IgD-negative memory B cell (primary cell): ENCODE measurements around the gene CLDN5. TPM values are rescaled to one million over a fixed set of nuclear protein-coding genes. Genes with fewer than 3 reads are reported as not detected.
"Not testable (repeated sequence)": the region's sequence is repeated elsewhere in the genome, so short reads cannot be mapped to it uniquely, and the experiment has no call there.

ENCODE experiments used
- H3K27ac Mint-ChIP-seq, 3 donors: one replicate each; pipeline ENCODE4 v1.8.0; 2020 to 2022; ENCODE audit warnings: mild to moderate bottlenecking in 3 of 3, mixed read lengths in 3 of 3, moderate library complexity in 1 of 3
- H3K27me3 Mint-ChIP-seq: one replicate; pipeline ENCODE4 v1.8.0; 2021; ENCODE audit warnings: mixed read lengths
- H3K36me3 Mint-ChIP-seq: one replicate; pipeline ENCODE4 v1.8.0; 2020; ENCODE audit warnings: mild to moderate bottlenecking, mixed read lengths
- H3K4me1 Mint-ChIP-seq, 3 donors: one replicate each; pipeline ENCODE4 v1.8.0; 2020 to 2022; ENCODE audit warnings: mixed read lengths in 3 of 3, mild to moderate bottlenecking in 1 of 3
- H3K4me3 Mint-ChIP-seq, 4 donors: one replicate each; pipeline ENCODE4 v1.8.0; 2020 to 2022; ENCODE audit warnings: mild to moderate bottlenecking in 4 of 4, mixed read lengths in 4 of 4, moderate library complexity in 3 of 4
- H3K9me3 Mint-ChIP-seq, 3 donors: one replicate each; pipeline ENCODE4 v1.8.0; 2020 to 2021; ENCODE audit warnings: mixed read lengths in 3 of 3, mild to moderate bottlenecking in 1 of 3
- polyA plus RNA-seq: library from polyadenylated mRNA; unstranded; fragments of 300-500 nt; fragmentation: Illumina TruSeq; gene quantifications from one replicate; pipeline ENCODE4 v1.2.3, GENCODE V29; 2021

Gene CLDN5
- polyA plus RNA-seq, 1 donor from 2014 or later, result 0.79 TPM

DNA sequence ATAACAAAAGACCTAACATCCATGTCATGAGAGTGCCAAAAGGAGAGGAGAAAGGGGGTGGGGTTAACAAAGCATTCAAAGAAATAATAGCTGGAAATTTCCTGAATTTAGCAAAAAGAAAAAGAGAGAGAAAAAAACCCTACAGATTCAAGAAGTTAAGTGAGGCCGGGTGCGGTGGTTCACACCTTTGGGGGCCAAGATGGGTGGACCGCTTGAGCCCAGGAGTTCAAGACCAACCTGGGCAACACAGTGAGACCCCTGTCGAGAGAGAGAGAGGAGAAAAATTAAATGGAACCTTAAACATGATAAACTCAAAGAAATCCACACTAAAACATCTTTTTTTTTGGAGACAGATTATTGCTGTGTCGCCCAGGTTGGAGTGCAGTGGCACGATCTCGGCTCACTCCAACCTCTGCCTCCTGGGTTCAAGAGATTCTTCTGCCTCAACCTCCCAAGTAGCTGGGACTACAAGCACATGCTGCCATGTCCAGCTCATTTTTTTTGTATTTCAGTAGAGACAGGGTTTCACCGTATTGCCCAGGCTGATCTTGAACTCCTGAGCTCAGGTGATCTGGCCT lies 8.9 kb upstream of the CLDN5 start:
- Mint-ChIP-seq H3K27me3 (peaks cover 6% of the 10 kb centered on the region), H3K4me1 (peaks cover 0 to 2% (median 0%) of the 10 kb centered on the region in 3 donors), H3K9me3 (no peaks in the 10 kb centered on the region), H3K27ac (no peak overlapping the region), H3K4me3 (no peak overlapping the region), H3K36me3 (peaks cover 1% of the 10 kb centered on the region)

GRCh38 chr22:19531327-19531726 lies 7.1 kb upstream of the CLDN5 start:
- H3K4me3 Mint-ChIP-seq, H3K4me1 Mint-ChIP-seq, H3K36me3 Mint-ChIP-seq, H3K27ac Mint-ChIP-seq, H3K9me3 Mint-ChIP-seq: not testable (repeated sequence)
- peaks cover 12% of the 10 kb centered on the region for H3K27me3 Mint-ChIP-seq

DNA sequence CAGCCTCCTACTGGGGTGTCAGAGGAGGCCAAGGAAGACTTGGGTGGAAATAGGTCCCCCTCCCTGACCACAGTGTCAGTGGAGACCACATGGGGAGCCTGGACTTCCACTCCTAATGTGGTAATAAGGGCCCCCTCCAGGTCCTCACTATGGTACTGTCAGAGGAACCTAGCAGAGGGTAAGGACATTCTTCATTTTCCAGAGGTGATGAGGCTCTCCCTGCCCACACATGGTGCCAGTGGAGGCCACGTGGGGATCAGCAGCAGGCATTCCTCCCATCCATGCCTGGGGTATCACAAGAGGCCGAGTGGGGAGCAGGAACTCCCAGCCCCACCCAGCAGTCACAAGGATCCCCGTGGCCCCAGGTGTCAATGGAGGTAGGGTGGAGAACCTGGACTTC lies 6.5 kb upstream of the CLDN5 start:
- no peak overlapping the region for H3K4me3 Mint-ChIP-seq
- H3K36me3 Mint-ChIP-seq, result peaks cover 1% of the 10 kb centered on the region
- H3K27me3 Mint-ChIP-seq, result peaks cover 16% of the 10 kb centered on the region
- H3K9me3 Mint-ChIP-seq, result no peaks in the 10 kb centered on the region
- H3K27ac Mint-ChIP-seq, result peak overlapping the region in 1 of 3 donors; percentile 61
- peaks cover 0 to 2% (median 0%) of the 10 kb centered on the region in 3 donors for H3K4me1 Mint-ChIP-seq

- H3K27me3 Mint-ChIP-seq, result peaks cover 18% of the 10 kb centered on the region
- no peak overlapping the region for H3K27ac Mint-ChIP-seq
- H3K36me3 Mint-ChIP-seq, result peaks cover 1% of the 10 kb centered on the region
- H3K4me1 Mint-ChIP-seq, result peaks cover 0 to 3% (median 0%) of the 10 kb centered on the region in 3 donors
- H3K4me3 Mint-ChIP-seq, result no peak overlapping the region
- no peaks in the 10 kb centered on the region for H3K9me3 Mint-ChIP-seq
These were observed 5.6 kb upstream of the CLDN5 start for GRCh38 chr22:19529811-19530210.

DNA sequence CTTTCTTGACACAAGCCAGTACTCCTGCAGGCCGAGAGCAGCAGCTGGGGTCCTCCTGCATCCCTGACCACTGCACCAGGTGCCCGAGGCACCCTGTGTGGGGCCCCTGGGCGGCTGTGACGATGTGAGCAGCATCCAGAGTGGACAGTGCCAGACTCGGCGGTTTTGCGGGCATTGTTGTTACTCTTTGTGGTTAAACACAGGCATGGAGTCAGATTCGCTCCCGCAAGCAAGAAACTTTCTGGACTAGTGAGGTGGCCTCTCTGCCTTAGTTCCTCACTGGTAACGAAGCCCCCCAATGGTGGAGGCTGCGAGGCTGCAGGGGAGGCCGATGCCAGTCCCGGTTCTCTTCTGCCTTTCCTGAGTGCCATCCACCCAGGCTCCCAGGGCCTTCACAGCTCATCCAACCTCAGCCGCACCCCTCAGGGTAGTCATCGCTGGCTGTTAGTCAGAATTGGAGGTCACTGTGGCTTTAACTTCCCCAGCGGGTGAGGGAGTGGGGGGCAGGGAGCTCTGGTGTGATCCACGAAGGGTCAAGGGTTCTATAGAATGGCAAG lies 3.7 kb upstream of the CLDN5 start:
- Mint-ChIP-seq H3K4me3 (no peak overlapping the region), H3K36me3 (peaks cover 1% of the 10 kb centered on the region), H3K9me3 (no peaks in the 10 kb centered on the region), H3K27me3 (peaks cover 30% of the 10 kb centered on the region), H3K27ac (no peak overlapping the region), H3K4me1 (peaks cover 0 to 4% (median 0%) of the 10 kb centered on the region in 3 donors)

DNA sequence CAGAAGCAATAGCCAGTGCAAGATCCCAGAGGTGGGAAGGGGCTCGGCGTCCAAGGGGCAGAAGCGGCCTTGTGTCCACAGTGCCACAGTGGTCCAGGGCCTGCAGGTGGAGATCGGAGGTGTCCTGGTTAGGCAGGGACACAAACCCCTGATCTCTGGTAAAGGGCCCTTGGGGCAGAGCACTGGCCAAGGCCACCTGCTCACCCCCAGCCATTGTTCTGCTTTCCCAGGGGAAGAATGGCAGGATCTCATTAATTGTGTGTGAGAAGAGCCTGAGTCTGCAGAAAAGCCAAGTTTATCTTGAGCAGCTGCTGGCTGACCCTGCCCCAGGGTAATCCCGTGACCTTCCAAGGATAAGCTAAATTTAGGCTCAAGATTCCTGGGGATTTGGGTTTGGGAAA lies 3.1 kb upstream of the CLDN5 start:
- H3K27ac Mint-ChIP-seq, result no peak overlapping the region
- H3K4me3 Mint-ChIP-seq, result no peak overlapping the region
- H3K27me3 Mint-ChIP-seq, result peaks cover 33% of the 10 kb centered on the region
- H3K4me1 Mint-ChIP-seq, result peaks cover 0 to 4% (median 0%) of the 10 kb centered on the region in 3 donors
- H3K9me3 Mint-ChIP-seq, result no peaks in the 10 kb centered on the region
- peaks cover 1% of the 10 kb centered on the region for H3K36me3 Mint-ChIP-seq

GRCh38 chr22:19526702-19527111 lies 2.5 kb upstream of the CLDN5 start:
- no peak overlapping the region for H3K4me3 Mint-ChIP-seq
- peaks cover 1% of the 10 kb centered on the region for H3K36me3 Mint-ChIP-seq
- peaks cover 33% of the 10 kb centered on the region for H3K27me3 Mint-ChIP-seq
- H3K9me3 Mint-ChIP-seq, result no peaks in the 10 kb centered on the region
- H3K27ac Mint-ChIP-seq, result no peak overlapping the region
- peaks cover 0 to 4% (median 0%) of the 10 kb centered on the region in 3 donors for H3K4me1 Mint-ChIP-seq

DNA sequence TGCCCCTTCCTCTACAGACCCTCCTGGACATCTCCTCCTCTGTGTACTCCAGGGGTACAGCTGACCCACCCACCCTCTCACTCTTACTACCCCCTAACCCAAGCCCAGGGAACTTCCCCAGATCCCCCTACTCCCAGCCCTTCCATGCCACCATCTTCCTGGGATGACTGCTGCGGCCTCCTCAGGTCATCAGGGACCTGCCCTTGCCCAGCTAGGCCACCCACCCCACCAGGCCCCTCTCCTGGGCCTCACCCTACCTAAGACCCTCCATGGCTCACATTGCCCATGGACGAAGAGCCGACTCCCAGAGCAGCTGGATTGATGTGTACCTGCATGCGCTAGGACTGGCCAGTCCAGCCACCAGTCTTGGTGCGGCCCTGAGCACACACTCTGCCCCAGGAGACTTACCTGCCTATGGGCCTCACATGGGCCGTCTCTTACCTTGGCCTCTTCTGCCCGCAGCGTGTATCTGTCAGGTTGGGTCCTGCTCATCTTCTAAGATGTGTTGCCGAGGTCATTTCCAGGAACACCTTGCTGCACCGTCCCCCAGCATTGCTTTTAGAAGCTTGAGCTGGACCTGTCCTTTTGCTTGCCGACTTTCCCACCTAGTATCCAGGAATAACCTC lies 2.0 kb upstream of the CLDN5 start:
- Mint-ChIP-seq H3K36me3 (peaks cover 1% of the 10 kb centered on the region), H3K4me1 (peaks cover 0 to 4% (median 0%) of the 10 kb centered on the region in 3 donors), H3K4me3 (no peak overlapping the region), H3K27ac (no peak overlapping the region), H3K27me3 (peaks cover 33% of the 10 kb centered on the region), H3K9me3 (no peaks in the 10 kb centered on the region)

GRCh38 chr22:19525666-19526065 lies 1.5 kb upstream of the CLDN5 start:
- Mint-ChIP-seq H3K36me3 (peaks cover 1% of the 10 kb centered on the region), H3K9me3 (no peaks in the 10 kb centered on the region), H3K4me3 (no peak overlapping the region), H3K27me3 (peaks cover 32% of the 10 kb centered on the region), H3K4me1 (peaks cover 0 to 4% (median 0%) of the 10 kb centered on the region in 3 donors), H3K27ac (no peak overlapping the region)

DNA sequence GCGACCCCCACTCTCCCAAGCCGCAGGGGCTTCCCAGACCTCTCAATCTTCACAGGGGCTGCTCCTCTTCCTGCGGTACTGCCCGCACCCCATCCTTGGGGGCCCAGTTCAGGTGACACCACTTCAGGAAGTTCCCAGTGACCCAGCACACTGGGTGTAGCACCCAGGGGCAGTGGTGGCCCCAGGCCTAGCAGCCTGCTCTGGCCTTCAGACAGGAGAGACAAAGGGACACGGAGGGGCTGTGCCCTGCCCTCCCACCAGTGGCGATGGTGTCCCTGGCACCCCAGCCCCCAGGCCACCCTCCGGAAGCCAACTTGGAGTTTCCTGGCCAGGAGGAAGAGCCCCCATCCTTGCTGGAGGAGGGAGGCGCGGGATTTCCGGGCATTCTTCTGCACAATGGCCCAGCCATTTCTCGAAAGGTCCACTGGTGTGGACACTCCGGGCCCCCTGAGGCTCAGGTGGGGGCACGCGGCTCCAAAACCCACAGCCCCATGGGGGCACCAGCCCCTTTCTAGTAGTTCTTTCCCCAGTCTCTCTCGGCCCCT lies 978 bp upstream of the CLDN5 start:
- H3K4me1 Mint-ChIP-seq, result peaks cover 0 to 4% (median 0%) of the 10 kb centered on the region in 3 donors
- peaks cover 31% of the 10 kb centered on the region for H3K27me3 Mint-ChIP-seq
- H3K4me3 Mint-ChIP-seq, result no peak overlapping the region
- H3K9me3 Mint-ChIP-seq, result no peaks in the 10 kb centered on the region
- H3K27ac Mint-ChIP-seq, result no peak overlapping the region
- H3K36me3 Mint-ChIP-seq, result peaks cover 1% of the 10 kb centered on the region

DNA sequence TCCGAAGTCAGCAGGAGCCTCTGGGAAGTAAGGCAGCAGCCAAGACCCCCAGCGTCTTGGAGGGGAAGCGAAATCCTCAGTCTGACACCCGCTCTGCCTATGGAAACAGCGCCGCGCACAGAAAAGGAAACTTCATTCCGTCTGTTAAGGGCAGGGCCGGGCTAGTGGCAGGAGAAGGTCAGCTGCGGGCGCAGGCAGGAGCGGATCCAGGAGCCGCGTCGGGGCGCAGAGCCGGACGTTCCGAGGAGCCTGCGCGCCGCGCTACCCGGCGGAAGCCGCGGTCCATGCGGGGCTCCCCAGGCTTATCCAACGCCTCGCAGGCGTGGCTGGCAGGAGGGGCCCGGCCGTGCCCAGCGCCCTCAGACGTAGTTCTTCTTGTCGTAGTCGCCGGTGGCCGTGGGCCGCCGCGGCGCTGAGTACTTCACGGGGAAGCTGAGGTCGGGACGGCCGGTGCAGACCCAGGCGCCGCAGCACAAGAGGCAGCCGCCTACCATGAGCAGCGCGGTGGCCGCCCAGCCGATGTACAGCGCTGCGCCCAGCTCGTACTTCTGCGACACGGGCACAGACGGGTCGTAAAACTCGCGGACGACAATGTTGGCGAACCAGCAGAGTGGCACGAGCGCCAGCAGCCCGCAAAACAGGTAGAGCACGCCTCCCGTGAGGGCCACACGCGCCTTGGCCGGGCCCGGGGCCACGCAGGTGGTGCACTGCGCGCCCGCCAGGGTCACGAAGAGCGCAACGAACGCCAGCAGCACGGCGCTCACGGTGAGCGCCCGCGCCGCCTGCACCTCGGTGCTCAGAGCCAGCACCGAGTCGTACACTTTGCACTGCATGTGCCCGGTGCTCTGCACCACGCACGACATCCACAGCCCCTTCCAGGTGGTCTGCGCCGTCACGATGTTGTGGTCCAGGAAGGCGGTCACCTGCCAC lies 705 bp downstream of the CLDN5 start:
- peaks cover 31% of the 10 kb centered on the region for H3K27me3 Mint-ChIP-seq
- H3K36me3 Mint-ChIP-seq, result no peaks in the 10 kb centered on the region
- H3K9me3 Mint-ChIP-seq, result no peaks in the 10 kb centered on the region
- H3K4me1 Mint-ChIP-seq, result peaks cover 0 to 4% (median 0%) of the 10 kb centered on the region in 3 donors
- H3K27ac Mint-ChIP-seq, result peak overlapping the region in 1 of 3 donors; percentile 5
- H3K4me3 Mint-ChIP-seq, result peak overlapping the region in 3 of 4 donors; percentile 50 to 80 (median 58)

DNA sequence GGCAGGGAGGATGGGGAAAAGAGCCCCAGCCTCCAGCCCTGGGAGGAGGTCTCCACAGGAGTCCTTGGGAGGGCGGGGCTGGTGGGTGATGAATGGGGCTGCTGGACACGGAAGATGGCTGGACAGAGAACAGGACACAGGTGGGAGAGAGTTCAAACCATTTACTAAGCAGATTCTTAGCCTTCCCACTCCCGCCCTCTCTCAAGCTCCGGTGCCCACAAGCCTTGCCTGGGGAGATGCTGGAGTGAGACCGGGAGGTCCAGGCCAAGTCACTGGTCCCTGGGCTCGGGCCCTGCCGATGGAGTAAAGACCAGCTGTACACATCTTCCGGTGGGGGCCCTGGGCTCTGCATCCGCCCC lies 1.4 kb downstream of the CLDN5 start:
- Mint-ChIP-seq H3K4me1 (peaks cover 0 to 4% (median 0%) of the 10 kb centered on the region in 3 donors), H3K27ac (no peak overlapping the region), H3K27me3 (peaks cover 28% of the 10 kb centered on the region), H3K36me3 (no peaks in the 10 kb centered on the region), H3K9me3 (no peaks in the 10 kb centered on the region), H3K4me3 (peak overlapping the region in 3 of 4 donors; percentile 21 to 80 (median 32))

DNA sequence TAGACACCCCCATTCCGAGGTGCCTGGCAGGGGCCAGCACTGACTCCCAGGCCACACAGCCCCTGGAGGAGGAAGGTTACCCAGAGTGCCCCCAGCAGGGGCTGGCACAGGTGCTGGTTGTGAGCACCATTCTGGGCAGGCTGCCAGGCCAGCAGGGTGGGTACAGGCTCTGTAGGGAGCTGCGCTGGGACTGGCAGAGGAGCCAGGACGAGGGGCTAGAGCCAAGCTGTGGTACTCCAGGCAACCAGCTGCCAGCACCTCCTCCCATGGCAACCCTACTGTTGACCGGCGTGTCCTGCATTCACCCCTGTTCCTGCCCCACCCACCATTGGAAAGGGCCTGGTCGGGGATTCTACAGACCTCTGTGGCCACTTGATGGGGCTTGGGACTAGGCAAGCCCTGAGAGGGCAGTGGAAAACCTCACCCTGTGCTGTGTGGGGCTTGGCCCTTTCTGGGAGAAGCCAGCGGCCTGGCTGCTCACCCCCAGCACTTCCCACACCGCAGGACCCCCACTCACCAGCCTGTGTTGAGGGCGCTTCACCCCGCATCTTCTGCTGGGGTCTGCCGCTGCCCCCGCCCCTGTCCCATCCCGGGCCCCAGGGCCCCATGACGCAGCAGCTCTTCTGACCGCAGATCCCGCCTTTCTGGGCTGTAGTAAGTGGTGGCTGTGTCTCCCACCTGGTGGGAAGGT lies 1.9 kb downstream of the CLDN5 start:
- no peaks in the 10 kb centered on the region for H3K36me3 Mint-ChIP-seq
- peaks cover 0 to 4% (median 0%) of the 10 kb centered on the region in 3 donors for H3K4me1 Mint-ChIP-seq
- peaks cover 26% of the 10 kb centered on the region for H3K27me3 Mint-ChIP-seq
- no peak overlapping the region for H3K27ac Mint-ChIP-seq
- H3K9me3 Mint-ChIP-seq, result no peaks in the 10 kb centered on the region
- peak overlapping the region in 1 of 4 donors; percentile 41 for H3K4me3 Mint-ChIP-seq

- Mint-ChIP-seq H3K36me3 (peaks cover under 1% of the 10 kb centered on the region), H3K4me1 (peaks cover 0 to 4% (median 0%) of the 10 kb centered on the region in 3 donors), H3K4me3 (peak overlapping the region in 2 of 4 donors; percentile 22 to 71), H3K9me3 (no peaks in the 10 kb centered on the region), H3K27ac (peak overlapping the region in 1 of 3 donors; percentile 85), H3K27me3 (peaks cover 20% of the 10 kb centered on the region)
These were observed 3.5 kb downstream of the CLDN5 start for GRCh38 chr22:19520566-19521305.
